Vagina (tissue), 2 donors: Measurements from ENCODE around the gene EAF1. TPM values are rescaled to one million over a fixed set of nuclear protein-coding genes. Genes with fewer than 3 reads are reported as not detected.
"Not testable (repeated sequence)": the region's sequence is repeated elsewhere in the genome, so short reads cannot be mapped to it uniquely, and the experiment has no call there.

Experiments
- DNase-seq, 2 donors: peaks; one replicate each; pipeline ENCODE4 v3.0.0-alpha.2; 2017; ENCODE audit errors: extremely low spot score in 2 of 2
- H3K27ac ChIP-seq: fragments of 200-600 bp; sonication (generic); one replicate; pipeline ENCODE4 v1.5.1; 2019
- H3K27me3 ChIP-seq: fragments of 200-600 bp; sonication (generic); one replicate; pipeline ENCODE4 v1.5.1; 2019
- H3K36me3 ChIP-seq, 2 donors: fragments of 200-600 bp; sonication (generic); one replicate each; pipeline ENCODE4 v1.5.1; 2017 to 2019
- H3K4me1 ChIP-seq: fragments of 200-600 bp; sonication (generic); one replicate; pipeline ENCODE4 v1.5.1; 2019
- H3K4me3 ChIP-seq, 2 donors: fragments of 200-600 bp; sonication (generic); 1 replicate in 1 of 2; 2 replicates in 1 of 2; pipeline ENCODE4 v1.5.1; 2016 to 2019
- H3K9me3 ChIP-seq: fragments of 200-600 bp; sonication (generic); one replicate; pipeline ENCODE4 v1.5.1; 2019
- POLR2A ChIP-seq, 2 donors: fragments of 450-650 bp; IDR thresholded peaks; one replicate each; pipeline ENCODE4 v1.6.1; 2017; ENCODE audit warnings: antibody characterized with exemption in 2 of 2, mild to moderate bottlenecking in 2 of 2, moderate library complexity in 2 of 2
- POLR2AphosphoS5 ChIP-seq, 2 donors: sonication (generic); formaldehyde crosslinking; IDR thresholded peaks; one replicate each; pipeline ENCODE4 v1.9.0; 2017; ENCODE audit warnings: antibody characterized with exemption in 2 of 2, mild to moderate bottlenecking in 2 of 2, low read depth in 1 of 2; ENCODE audit not compliant: insufficient read depth in 1 of 2
- intact Hi-C: fragments of 100-400 bp; cut with DNase I; formaldehyde crosslinking; loops from one replicate; pipeline ENCODE4 v1.15.1; 2023
- total RNA-seq: library from RNA; depleted of rRNA; stranded (reverse); fragments of >200 nt; gene quantifications from one replicate; pipeline ENCODE4 v1.2.3, GENCODE V29; 2016
- TF ChIP-seq, protein P1 (sequence below), 3 experiments: fragments of 450-650 bp in 2 of 3; fragments of 200-600 bp in 1 of 3; sonication (generic) in 1 of 3; IDR thresholded peaks; one replicate each; pipeline ENCODE4 v1.5.1; 2017 to 2019; ENCODE audit warnings: antibody characterized with exemption in 3 of 3, mild to moderate bottlenecking in 2 of 3, moderate library complexity in 2 of 3

Gene EAF1
- total RNA-seq, 1 donor from 2014 or later, result 15.7 TPM

DNA sequence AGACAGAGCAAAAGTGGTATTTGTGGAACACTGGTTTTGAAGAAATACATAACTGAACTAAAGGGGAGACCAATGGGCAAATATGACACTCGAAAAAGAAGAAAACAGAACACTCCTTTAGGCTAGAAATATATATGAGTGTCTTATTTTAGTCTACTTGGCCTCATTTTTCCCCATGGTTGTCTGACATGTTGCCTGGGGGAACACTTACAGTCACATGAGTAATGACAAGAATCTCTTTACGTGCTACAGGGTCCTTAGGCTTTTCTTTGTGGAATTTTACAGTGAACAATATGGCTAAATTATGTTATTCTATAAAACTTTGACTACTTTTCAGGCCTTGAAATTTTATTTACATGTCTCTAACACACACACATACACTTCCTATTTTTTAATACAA is 17.6 kb upstream of the EAF1 start:
- Histone ChIP-seq H3K36me3 (peaks cover 0 to 21% of the 10 kb centered on the region in 2 donors), H3K4me1 (no peaks in the 10 kb centered on the region), H3K27ac (no peak overlapping the region), H3K9me3 (no peaks in the 10 kb centered on the region), H3K4me3 (no peak overlapping the region), H3K27me3 (no peaks in the 10 kb centered on the region)
- no peak for DNase-seq
- intact Hi-C loops, result no loop called here
- TF ChIP-seq, protein P1, sequence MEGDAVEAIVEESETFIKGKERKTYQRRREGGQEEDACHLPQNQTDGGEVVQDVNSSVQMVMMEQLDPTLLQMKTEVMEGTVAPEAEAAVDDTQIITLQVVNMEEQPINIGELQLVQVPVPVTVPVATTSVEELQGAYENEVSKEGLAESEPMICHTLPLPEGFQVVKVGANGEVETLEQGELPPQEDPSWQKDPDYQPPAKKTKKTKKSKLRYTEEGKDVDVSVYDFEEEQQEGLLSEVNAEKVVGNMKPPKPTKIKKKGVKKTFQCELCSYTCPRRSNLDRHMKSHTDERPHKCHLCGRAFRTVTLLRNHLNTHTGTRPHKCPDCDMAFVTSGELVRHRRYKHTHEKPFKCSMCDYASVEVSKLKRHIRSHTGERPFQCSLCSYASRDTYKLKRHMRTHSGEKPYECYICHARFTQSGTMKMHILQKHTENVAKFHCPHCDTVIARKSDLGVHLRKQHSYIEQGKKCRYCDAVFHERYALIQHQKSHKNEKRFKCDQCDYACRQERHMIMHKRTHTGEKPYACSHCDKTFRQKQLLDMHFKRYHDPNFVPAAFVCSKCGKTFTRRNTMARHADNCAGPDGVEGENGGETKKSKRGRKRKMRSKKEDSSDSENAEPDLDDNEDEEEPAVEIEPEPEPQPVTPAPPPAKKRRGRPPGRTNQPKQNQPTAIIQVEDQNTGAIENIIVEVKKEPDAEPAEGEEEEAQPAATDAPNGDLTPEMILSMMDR (IDR thresholded peaks at IDR 0.05), result no peak
- no peak for TF ChIP-seq POLR2A (IDR thresholded peaks at IDR 0.05)
- no peak for TF ChIP-seq POLR2AphosphoS5 (IDR thresholded peaks at IDR 0.05; ENCODE audit: insufficient read depth in 1 of 2, low read depth in 1 of 2)

DNA sequence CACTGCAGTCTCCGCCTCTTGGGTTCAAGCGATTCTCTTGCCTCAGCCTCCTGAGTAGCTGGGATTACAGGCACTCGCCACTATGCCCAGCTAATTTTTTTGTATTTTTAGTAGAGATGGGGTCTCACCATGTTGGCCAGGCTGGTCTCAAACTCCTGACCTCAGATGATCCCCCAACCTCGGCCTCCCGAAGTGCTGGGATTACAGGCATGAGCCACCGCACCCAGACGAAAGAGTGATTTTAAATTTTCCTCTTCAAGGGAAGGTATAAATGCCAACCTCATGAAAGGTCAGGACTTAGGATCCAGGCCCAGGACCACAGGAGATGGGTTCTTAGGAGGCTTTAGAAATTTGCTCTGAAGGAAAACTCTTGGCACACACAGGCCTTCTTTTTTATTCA is 16.4 kb upstream of the EAF1 start:
- H3K4me1 ChIP-seq, H3K4me3 ChIP-seq, DNase-seq, intact Hi-C loops, H3K27ac ChIP-seq, H3K9me3 ChIP-seq, H3K27me3 ChIP-seq: not testable (repeated sequence)
- peaks cover 0 to 33% of the 10 kb centered on the region in 2 donors for H3K36me3 ChIP-seq

DNA sequence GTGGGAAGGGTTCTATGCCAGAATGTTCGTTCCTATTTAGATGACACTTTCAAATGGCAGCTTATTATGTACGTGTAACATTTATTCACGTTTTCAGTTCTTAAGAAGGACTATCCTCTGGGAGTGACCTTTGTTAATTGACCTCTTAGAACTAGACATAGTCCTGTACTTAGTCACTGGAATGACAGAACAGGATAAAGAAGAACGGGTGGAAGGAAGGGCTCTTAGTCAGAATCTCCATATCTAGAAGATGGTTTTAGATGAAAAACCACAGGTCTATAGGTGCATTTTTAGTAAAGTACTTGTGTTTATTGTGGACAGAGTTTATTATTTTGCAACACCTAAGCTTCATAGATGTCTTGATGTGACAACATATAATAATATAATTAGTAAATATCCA is 6.5 kb upstream of the EAF1 start:
- DNase-seq, result no peak
- intact Hi-C loops, result no loop called here
- H3K27ac ChIP-seq, result no peak overlapping the region
- no peak overlapping the region for H3K4me3 ChIP-seq
- H3K36me3 ChIP-seq, result peaks cover 0 to 46% of the 10 kb centered on the region in 2 donors
- H3K27me3 ChIP-seq, result no peaks in the 10 kb centered on the region
- H3K4me1 ChIP-seq, result peaks cover 13% of the 10 kb centered on the region
- TF ChIP-seq POLR2A (IDR thresholded peaks at IDR 0.05), result no peak
- TF ChIP-seq POLR2AphosphoS5 (IDR thresholded peaks at IDR 0.05; ENCODE audit: insufficient read depth in 1 of 2, low read depth in 1 of 2), result no peak
- TF ChIP-seq, protein P1 (IDR thresholded peaks at IDR 0.05), result no peak
- no peaks in the 10 kb centered on the region for H3K9me3 ChIP-seq

DNA sequence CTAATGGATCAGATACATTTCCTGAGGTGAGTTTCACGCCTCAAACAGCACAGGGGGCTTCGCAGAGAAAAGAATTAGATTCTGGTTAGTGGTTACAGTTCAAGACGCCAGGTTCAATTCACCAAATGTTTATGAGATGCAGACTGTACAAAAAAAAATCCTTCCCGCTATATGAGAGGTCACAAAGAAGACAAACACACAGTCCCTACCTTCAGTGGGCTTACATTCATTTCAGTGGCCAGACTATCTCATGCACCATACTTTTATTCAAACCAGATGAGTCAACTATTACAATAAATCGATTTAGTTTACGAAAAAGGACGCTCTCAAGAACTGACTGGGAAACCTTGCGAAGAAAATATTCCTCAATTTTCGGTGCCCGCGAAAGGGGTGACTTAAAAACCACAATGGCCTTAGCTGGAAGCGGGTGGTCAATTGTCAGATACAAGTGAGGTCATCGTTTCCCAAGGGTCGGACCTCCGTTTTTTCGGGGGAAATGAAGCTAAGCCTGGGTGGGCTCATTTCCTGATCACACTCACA is 749 bp upstream of the EAF1 start:
- peaks cover 0 to 33% of the 10 kb centered on the region in 2 donors for H3K36me3 ChIP-seq
- intact Hi-C loops, result no loop called here
- no peak for TF ChIP-seq POLR2AphosphoS5 (IDR thresholded peaks at IDR 0.05; ENCODE audit: insufficient read depth in 1 of 2, low read depth in 1 of 2)
- TF ChIP-seq, protein P1 (IDR thresholded peaks at IDR 0.05), result no peak
- H3K9me3 ChIP-seq, result no peaks in the 10 kb centered on the region
- DNase-seq, result no peak
- H3K27me3 ChIP-seq, result no peaks in the 10 kb centered on the region
- peak overlapping the region; percentile 82 for H3K27ac ChIP-seq
- H3K4me3 ChIP-seq, result peak overlapping the region; percentile 84 to 87
- H3K4me1 ChIP-seq, result peaks cover 57% of the 10 kb centered on the region

DNA sequence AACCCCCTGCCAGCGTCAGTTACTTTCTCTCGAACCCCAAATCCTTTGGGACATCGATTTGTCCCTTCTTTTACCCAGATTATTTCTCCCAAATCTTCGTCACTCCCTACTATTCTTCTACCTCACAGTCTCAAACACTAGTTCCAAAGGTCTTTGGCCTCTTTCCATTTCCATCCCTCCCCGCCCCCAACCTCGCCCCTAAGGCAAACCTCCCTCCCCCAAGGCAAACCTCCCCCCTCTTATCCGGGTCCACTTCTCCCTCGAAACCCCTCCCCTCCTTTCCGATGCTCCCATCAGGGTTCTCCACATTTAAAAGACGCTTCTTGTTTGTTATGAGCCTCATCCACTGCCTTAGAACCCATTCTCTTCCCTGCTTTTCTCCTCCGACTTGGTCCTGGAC is 583 bp downstream of the EAF1 start:
- H3K36me3 ChIP-seq, result peaks cover 0 to 27% of the 10 kb centered on the region in 2 donors
- peak overlapping the region; percentile 84 to 87 for H3K4me3 ChIP-seq
- peaks cover 57% of the 10 kb centered on the region for H3K4me1 ChIP-seq
- H3K9me3 ChIP-seq, result no peaks in the 10 kb centered on the region
- TF ChIP-seq POLR2AphosphoS5 (IDR thresholded peaks at IDR 0.05; ENCODE audit: insufficient read depth in 1 of 2, low read depth in 1 of 2) (no peak), POLR2A (IDR thresholded peaks at IDR 0.05) (no peak)
- TF ChIP-seq, protein P1 (IDR thresholded peaks at IDR 0.05), result no peak
- no peaks in the 10 kb centered on the region for H3K27me3 ChIP-seq
- peak overlapping the region; percentile 82 for H3K27ac ChIP-seq
- no peak for DNase-seq
- intact Hi-C loops, result no loop called here
